ENCODE measurements around the gene BMPR1B.

The BMPR1B gene

GRCh38 chr4:94757192-94758140, at the start of gene BMPR1B:
TSS of gene BMPR1B (plus strand) at chr4:94757955. CDS start at chr4:95104425, 346,470 bp downstream.
- no peak for DNase-seq

GRCh38 chr4:94711635-94712034, 46.1 kb upstream of the BMPR1B start:
- DNase-seq: no peak

DNA sequence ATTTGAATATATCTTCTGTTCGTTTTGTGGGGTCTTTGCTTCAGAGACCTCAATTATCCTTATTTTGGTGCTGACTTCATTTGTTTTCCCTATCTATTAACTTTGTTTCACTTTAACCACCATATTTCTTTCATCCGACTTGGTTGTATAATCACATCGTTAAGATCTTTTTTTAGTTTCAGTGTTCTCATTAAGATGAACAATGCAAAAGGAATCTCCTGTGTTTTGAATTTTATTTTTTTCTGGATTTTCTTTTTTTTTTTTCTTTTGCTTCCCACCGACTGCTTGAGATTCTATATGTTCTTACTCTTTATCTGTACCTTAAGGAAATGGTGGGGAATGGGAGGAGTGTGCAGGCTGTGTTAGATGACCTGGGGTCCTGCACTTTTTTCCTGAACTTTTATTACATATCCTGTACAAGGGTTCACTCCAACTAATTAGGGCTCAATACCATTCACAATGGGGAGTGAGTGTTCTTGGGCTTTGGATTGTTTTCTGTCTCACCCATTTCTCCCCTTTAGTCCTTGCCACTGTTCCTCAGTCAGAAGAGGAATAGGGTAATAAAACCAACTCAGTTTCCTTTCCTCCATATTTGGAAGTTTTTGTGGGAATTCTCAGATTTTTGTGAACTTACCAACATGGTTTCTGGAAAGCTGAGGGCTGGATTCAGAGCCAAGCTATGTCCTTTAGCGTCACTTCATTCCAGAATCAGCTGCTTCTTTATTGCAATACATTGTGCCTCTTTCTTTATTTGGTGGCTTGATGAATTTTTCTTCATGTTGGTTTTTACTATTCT, 43.2 kb upstream of the BMPR1B start:
- DNase-seq: no peak

GRCh38 chr4:94715726-94716125, 42.0 kb upstream of the BMPR1B start:
- no peak for DNase-seq

GRCh38 chr4:94721310-94721709, 36.4 kb upstream of the BMPR1B start:
- no peak for DNase-seq

DNA sequence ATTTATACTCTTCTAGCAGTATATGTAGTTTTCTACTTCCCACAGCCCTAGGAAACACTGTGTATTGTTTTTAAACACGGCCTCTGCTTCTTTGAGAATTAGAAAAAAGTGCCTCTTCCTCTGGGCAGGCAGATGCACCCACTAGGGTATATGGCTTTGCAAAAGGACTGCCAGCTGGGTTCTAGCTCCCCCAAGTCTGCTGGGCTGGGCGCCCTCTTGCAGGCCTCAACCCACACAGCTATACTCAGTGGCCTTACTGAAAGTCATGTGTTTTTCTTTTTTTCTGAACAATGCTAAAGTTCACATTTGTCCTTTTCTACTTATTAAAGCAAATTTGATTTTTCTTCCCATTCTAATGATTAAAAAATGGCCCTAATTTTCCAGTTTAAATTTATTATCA, 35.5 kb upstream of the BMPR1B start:
- DNase-seq: no peak

GRCh38 chr4:94722748-94723147, 35.0 kb upstream of the BMPR1B start:
- no peak for DNase-seq

DNA sequence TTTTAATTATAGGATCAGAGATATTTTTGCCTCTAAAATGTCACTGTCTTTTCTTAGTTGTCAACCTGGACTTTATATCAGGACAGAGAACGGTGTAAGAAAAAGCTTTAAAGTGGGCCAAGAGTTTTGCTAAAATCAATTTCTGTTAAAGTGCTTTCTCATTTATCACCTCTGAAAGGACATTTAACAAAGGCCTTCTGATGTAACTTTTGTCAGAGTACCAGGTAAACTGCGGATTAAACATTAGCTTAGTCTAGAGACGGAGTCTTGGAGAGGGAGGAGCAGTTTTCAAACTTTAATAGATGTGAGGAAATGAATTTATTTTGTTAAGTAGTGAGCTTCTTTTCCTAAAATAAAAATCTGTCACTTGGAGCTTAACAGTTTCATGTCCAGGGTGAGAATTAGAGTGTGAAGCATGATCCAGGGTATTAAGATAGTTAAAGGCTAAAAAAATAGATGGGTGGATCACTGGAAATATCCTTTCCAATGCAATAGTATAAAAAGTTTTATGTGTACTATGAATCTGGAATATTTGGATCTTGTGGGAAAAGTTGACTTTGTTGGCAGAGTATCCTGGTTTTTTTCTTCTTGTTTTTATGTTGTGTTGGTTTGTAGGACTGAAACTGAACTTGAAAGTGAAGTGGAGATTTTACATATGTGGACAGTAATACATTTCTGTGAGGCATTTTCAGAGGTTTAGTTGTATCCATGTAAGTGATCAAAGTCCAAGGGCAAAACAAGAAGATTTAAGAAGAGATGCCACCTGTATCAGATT, 33.6 kb upstream of the BMPR1B start:
- no peak for DNase-seq

GRCh38 chr4:94726524-94727123, 31.1 kb upstream of the BMPR1B start:
- DNase-seq: no peak

DNA sequence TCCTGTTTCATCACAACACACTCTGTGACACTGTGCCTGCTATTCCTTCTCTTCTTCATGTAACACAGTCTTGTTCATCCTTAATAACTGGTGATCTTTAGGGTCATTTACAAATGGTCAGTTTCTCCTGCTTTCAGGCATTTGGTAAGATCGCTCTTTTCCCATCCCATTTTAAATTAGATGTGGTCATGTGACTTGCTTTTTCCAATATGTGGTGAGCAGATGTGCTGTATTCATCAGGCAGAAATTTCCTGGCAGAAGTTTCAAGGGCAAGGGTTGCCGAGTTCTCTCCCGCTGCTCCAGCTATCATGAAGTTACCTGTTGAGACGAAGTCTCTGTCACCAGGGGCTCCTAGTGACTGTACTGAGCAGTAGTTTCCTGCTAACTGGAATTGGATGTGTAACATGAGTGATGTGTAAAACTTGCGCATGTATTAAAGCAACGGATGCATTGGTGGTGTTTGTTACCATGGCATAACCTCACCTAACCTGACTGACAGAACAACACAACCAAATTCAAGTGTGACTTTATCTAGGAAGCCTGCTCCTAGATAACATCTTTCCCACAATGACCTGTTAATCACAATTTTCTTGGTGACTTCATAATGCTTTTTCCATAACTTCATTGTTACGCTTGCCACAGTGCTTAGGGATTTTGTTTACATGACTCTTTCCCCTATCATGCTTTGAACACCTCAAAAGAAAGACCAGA, 29.5 kb upstream of the BMPR1B start:
- no peak for DNase-seq

- DNase-seq: no peak
Observed at GRCh38 chr4:94732358-94732698, 25.4 kb upstream of the BMPR1B start.

GRCh38 chr4:94739741-94740140, 18.0 kb upstream of the BMPR1B start:
- no peak for DNase-seq

DNA sequence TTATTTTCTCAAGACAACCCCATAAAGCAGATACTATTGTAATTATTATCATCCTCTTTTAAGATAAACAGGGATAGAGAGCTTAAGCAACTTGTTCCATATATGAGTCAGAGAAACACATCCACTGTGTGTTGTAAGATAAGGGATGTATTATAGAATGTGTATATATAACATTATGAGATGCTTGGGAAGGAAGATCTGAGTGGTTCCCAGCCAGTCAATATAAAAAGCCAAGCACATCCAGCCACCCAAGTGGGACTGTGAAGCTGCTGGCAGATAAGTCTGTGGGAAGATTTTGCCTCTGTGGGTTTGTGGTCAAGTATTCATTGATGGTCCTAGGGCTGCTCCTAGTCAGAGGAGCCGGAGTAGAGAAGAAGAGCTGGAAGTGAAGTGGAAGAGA, 16.5 kb upstream of the BMPR1B start:
- DNase-seq: no peak

DNA sequence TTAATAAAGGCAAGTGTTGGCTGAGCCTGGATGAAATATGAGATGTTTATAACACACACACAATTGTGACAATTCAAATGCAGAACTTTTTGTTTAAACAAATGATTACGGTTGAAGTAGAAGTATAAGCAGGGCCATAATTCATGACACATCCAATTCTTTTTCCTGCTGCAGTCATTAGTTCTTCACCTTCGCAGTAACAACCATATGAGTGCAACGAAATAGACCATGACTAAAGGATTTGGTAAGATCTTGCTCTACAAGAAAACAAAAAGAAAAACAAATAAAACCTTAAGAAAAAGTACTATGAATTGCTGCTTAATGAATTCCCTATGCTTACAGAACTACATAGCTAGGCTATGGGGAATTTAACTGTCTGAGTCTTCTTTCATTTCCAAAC, 13.9 kb upstream of the BMPR1B start:
- DNase-seq: no peak

GRCh38 chr4:94744850-94745249, 12.9 kb upstream of the BMPR1B start:
- DNase-seq: no peak

GRCh38 chr4:94746746-94747145, 11.0 kb upstream of the BMPR1B start:
- no peak for DNase-seq

- no peak for DNase-seq
Observed at GRCh38 chr4:94758141-94758699, 465 bp downstream of the BMPR1B start.

DNA sequence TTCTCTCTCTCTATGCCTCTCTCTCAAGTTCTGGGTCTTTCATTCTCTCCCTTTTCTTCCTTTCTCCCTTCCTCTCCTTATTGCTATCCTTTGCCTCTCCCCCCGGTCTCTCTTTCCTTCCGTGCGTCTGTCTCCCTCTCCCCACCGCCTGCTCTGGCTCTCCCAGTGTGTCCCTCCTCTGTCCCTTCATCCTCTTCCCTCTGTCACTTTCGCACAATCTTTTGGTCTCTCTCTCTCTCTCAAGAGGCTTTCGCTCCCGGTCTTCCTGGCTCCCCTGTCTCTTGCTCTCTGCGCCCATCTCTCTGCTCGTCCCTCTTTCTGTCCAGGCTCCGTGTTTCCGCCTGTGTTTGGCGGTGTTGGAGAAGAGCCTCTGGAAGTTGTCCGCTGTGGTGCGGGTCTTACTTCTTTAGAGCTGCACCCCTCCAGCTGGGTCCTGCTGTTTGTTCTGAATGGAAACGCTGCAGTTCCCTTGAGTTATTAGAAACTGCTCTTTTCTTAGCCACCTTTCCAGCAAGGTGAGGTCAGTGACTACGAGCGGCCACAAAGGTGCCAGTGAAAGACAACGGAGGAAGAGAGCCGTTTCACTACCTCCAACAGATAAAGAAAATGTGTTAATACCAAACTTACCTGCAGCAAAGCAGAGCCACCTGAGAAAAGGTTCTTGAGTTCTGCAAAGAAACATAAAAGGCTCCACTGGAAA, 1.1 kb downstream of the BMPR1B start:
- no peak for DNase-seq

DNA sequence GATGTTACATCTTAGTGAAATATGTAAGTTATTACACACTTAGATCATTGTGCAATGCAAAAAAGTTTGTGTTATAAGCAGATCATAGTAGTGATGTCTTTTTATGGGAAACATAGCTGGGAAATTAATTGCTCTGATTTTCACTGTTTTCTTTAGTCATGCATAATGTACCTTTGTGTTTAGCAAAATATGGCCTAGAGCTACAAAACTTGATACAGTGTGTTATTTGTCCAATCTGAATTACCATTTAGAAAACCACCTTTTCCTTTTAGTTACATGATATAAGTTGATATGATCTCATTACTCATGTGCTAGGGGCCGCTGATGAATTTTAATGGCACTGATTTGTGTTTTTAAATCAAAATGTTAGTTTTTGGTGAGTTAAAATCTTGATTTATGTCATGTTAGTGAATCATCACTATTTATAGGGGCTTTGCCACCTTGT, 2.0 kb downstream of the BMPR1B start:
- DNase-seq: no peak

- no peak for DNase-seq
Observed at GRCh38 chr4:94762326-94762725, 4.6 kb downstream of the BMPR1B start.

DNA sequence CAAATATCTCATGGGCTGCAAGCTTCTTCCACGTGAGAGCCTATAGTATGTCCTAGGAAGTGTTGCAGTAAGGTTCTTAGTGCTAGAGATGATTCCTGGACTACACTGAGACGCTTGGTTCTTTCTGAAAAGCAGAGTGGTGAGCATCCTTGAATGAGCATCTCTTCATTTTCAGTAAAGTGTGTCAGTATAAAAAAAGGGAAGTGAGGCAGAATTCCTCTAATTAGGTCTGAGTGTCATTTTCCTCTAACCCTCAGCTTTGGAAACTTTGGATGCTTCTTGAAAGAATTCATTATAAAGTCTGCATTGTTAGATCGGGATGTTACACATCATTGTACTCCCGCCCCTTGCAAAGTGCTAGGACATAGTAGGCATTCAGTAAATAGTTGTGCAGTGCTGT, 5.2 kb downstream of the BMPR1B start:
- no peak for DNase-seq

All from NCI-H1436 treated with DMSO at 0.1 percent for 48 hours (cell line).